Fibroblast of mammary gland (primary cell): ENCODE measurements around the gene CBY2.
A peak's percentile ranks its signal among the peaks of the same experiment; 100 is the strongest.

Source experiments
- DNase-seq: peaks from one replicate; pipeline ENCODE4 v3.0.0-alpha.2; 2010; ENCODE audit warnings: low read depth
- H3K4me3 ChIP-seq: 2 replicates; pipeline ENCODE4 v1.5.1; 2011; ENCODE audit warnings: low read depth, mild to moderate bottlenecking, low read length, moderate library complexity; ENCODE audit not compliant: control insufficient read depth
- TF ChIP-seq, protein P1 (sequence below): conservative IDR thresholded peaks from 2 replicates; pipeline ENCODE4 v1.5.1; 2011; ENCODE audit warnings: low read depth, low read length, inconsistent platforms; ENCODE audit not compliant: control insufficient read depth, insufficient read depth

The CBY2 gene

DNA sequence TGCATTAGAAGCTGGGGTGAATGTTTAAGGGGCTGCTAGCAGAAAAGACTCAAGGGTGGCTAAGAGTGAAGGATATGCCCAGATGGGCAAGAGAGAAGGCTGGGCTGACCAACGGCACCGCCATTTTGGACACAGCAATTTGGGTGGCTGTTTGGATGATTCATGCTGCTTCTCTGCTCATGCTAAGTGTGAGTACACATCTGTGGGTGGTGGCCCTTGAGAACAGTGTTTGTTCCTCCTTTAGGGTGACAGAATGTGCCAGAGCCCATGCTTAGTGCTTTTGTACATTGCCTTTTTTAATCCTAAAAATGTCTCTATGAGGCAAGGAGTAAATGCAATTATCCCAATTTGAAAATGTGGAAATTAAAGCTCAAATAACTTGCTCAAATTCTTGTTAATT is 9.8 kb downstream of the CBY2 start:
- no peak overlapping the region for H3K4me3 ChIP-seq
- TF ChIP-seq, protein P1, sequence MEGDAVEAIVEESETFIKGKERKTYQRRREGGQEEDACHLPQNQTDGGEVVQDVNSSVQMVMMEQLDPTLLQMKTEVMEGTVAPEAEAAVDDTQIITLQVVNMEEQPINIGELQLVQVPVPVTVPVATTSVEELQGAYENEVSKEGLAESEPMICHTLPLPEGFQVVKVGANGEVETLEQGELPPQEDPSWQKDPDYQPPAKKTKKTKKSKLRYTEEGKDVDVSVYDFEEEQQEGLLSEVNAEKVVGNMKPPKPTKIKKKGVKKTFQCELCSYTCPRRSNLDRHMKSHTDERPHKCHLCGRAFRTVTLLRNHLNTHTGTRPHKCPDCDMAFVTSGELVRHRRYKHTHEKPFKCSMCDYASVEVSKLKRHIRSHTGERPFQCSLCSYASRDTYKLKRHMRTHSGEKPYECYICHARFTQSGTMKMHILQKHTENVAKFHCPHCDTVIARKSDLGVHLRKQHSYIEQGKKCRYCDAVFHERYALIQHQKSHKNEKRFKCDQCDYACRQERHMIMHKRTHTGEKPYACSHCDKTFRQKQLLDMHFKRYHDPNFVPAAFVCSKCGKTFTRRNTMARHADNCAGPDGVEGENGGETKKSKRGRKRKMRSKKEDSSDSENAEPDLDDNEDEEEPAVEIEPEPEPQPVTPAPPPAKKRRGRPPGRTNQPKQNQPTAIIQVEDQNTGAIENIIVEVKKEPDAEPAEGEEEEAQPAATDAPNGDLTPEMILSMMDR: no peak
- DNase-seq: no peak

DNA sequence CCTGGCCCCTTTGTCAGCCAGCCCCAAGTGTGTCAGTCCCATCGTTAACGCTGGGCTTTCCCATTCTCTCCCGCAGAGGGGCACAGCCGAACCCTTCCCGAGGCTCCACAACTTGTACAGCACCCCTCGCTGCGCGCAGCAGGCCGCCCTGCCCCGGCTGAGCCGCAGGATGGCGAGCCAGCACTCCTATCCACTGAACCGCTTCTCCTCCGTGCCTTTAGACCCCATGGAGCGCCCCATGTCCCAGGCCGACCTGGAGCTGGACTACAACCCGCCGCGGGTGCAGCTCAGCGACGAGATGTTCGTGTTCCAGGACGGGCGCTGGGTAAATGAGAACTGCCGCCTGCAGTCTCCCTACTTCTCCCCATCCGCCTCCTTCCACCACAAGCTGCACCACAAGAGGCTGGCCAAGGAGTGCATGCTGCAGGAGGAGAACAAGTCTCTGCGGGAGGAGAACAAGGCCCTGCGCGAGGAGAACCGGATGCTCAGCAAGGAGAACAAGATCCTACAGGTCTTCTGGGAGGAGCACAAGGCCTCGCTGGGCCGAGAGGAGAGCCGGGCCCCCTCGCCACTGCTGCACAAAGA is 11.1 kb downstream of the CBY2 start:
- DNase-seq: no peak
- TF ChIP-seq, protein P1: no peak
- no peak overlapping the region for H3K4me3 ChIP-seq

DNA sequence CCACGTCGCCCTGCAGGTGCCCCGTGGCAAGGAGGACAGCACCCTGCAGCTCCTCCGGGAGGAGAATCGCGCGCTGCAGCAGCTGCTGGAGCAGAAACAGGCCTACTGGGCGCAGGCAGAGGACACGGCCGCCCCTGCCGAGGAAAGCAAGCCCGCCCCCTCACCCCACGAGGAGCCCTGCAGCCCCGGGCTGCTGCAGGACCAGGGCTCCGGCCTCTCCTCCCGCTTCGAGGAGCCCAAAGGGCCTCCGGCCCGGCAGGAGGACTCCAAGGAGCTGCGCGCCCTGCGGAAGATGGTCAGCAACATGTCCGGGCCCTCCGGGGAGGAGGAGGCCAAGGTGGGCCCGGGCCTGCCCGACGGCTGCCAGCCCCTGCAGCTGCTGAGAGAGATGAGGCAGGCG is 11.6 kb downstream of the CBY2 start:
- no peak overlapping the region for H3K4me3 ChIP-seq
- no peak for DNase-seq
- TF ChIP-seq, protein P1: no peak

DNA sequence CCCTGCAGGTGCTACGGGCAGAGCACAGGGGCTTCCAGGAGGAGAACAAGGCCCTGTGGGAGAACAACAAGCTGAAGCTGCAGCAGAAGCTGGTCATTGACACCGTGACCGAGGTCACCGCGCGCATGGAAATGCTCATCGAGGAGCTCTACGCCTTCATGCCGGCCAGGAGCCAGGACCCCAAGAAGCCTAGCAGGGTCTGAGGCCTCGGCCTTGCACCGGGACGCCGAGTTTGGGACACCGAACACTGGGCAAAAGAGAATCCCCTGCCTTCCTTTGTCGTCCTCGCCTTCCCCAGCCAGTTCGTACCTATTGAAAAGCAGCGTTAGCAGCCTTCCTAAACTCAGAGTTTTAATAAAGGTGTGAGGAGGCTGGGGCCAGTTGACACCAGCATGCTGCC is 12.1 kb downstream of the CBY2 start:
- DNase-seq: no peak
- TF ChIP-seq, protein P1: no peak
- H3K4me3 ChIP-seq: no peak overlapping the region

DNA sequence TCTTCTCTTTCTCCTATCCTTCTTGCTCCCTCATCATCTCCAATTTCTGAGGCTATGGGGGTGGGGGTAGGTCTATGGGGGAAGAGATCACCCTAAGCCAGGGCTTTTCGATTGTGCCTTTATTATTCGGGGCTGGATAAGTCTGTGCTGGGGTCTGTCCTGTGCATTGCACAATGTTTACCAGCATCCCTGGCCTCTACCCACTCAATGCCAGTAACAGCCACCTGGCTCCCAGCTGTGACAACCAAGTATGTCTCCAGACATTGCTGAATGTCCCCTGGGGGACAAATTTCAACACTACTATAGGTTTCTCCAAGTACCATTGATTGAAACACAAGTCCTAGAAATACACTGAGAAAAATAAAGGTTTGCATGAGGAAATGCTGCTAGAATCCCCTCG is 13.2 kb downstream of the CBY2 start:
- no peak for DNase-seq
- TF ChIP-seq, protein P1: no peak
- no peak overlapping the region for H3K4me3 ChIP-seq

DNA sequence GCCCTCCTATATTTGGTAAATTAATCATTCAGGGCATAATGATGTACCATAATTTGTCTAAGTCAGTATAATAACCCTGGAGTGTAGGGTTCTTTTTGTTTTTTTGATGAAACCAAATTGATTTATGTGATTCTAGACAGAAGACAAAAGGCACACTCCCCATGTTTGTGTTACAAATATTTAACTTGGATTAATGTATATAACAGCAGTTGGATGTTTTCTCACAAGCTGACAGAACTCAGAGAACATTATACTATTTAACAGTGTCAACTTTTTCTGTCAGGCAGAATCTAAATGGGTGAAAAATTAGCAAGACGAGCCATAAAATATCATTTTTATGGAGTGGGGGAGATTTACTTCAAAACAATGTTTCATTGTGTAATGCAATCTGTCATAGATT is 15.2 kb downstream of the CBY2 start:
- H3K4me3 ChIP-seq: no peak overlapping the region
- DNase-seq: no peak
- TF ChIP-seq, protein P1: no peak

DNA sequence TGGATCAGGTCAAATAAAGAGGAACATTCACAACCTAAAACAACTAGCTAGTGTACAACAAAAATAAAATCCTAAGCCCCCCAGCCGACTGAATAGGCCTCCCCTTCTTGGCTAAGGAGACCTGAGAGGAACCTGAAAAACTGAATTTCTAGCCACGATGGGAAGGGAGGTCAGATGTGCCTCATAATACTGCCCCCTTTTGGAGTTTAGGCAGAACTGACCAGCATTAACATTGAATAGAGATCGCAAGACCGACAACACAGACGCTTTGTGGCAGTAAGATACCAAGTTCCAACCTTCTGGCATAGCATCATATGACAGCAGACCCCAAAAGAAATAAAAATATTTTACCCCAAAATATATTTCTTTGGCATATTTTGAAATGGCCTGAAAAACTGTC is 15.9 kb downstream of the CBY2 start:
- TF ChIP-seq, protein P1: peak; percentile 70
- DNase-seq: peak; percentile 41
- H3K4me3 ChIP-seq: no peak overlapping the region
